ENCODE data around the gene DCBLD2. TPM values are rescaled to one million over a fixed set of nuclear protein-coding genes. Genes with fewer than 3 reads are reported as not detected.
"Not testable (repeated sequence)": the region's sequence is repeated elsewhere in the genome, so short reads cannot be mapped to it uniquely, and the experiment has no call there.

The DCBLD2 gene
- polyA plus RNA-seq, 1 donor: 72.8 TPM

- no peak for DNase-seq
Measured at GRCh38 chr3:98893740-98894139, 7.8 kb downstream of the DCBLD2 start.

- no peak for DNase-seq
Measured at GRCh38 chr3:98892263-98892662, 9.2 kb downstream of the DCBLD2 start.

GRCh38 chr3:98890965-98891910, 10.3 kb downstream of the DCBLD2 start:
- DNase-seq: no peak

- no peak for DNase-seq
Measured at GRCh38 chr3:98890181-98890835, 11.2 kb downstream of the DCBLD2 start.

GRCh38 chr3:98887684-98888083, 13.8 kb downstream of the DCBLD2 start:
- DNase-seq: no peak

GRCh38 chr3:98886525-98886924, 15.0 kb downstream of the DCBLD2 start:
- no peak for DNase-seq

GRCh38 chr3:98885851-98886250, 15.6 kb downstream of the DCBLD2 start:
- DNase-seq: no peak

- no peak for DNase-seq
Measured at GRCh38 chr3:98884675-98885371, 16.7 kb downstream of the DCBLD2 start.

- DNase-seq: not testable (repeated sequence)
Measured at GRCh38 chr3:98882614-98883333, 18.7 kb downstream of the DCBLD2 start.

GRCh38 chr3:98877132-98877531, 24.4 kb downstream of the DCBLD2 start:
- no peak for DNase-seq

- no peak for DNase-seq
Measured at GRCh38 chr3:98875535-98875934, 26.0 kb downstream of the DCBLD2 start.

GRCh38 chr3:98874602-98875249, 26.8 kb downstream of the DCBLD2 start:
- DNase-seq: no peak

- DNase-seq: no peak
Measured at GRCh38 chr3:98869391-98869790, 32.1 kb downstream of the DCBLD2 start.

- DNase-seq: not testable (repeated sequence)
Measured at GRCh38 chr3:98857971-98858370, 43.5 kb downstream of the DCBLD2 start.

- not testable (repeated sequence) for DNase-seq
Measured at GRCh38 chr3:98857258-98857657, 44.2 kb downstream of the DCBLD2 start.

- no peak for DNase-seq
Measured at GRCh38 chr3:98856724-98857123, 44.8 kb downstream of the DCBLD2 start.

- no peak for DNase-seq
Measured at GRCh38 chr3:98855806-98856400, 45.6 kb downstream of the DCBLD2 start.

- no peak for DNase-seq
Measured at GRCh38 chr3:98848108-98848507, 53.4 kb downstream of the DCBLD2 start.

GRCh38 chr3:98846101-98846500, 55.4 kb downstream of the DCBLD2 start:
- DNase-seq: no peak

GRCh38 chr3:98843266-98843959, 58.1 kb downstream of the DCBLD2 start:
- no peak for DNase-seq
